GM21825 (cell line): ENCODE results near the gene GOLGA6L4.
"Not testable (repeated sequence)": the region's sequence is repeated elsewhere in the genome, so short reads cannot be mapped to it uniquely, and the experiment has no call there.

ENCODE experiments used
- ATAC-seq: cut with Tn5 transposase; IDR thresholded peaks from one replicate; pipeline ENCODE4 v1.9.1; 2021; ENCODE audit warnings: mild to moderate bottlenecking, moderate library complexity; ENCODE audit not compliant: unreplicated experiment

Gene GOLGA6L4

DNA sequence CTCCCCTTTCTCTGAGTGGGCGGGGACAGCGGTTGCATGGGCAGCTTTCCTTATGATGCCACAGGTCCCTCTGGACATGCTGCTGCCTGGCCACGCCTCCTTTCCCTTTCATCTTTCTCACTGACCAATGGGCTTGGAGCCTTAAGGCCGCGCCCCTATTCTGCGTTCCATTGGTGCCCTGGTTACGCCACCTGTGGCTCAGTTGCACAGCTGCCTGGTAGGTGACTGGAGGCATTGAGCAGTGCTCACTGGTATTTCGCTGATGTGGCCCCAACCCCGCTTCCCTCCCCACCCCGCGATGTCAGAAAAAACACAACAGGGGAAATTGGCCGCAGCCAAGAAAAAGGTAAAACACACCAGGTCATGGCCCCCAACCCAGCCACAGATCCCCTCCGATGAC, at the start of gene GOLGA6L4:
Gene GOLGA6L4, plus strand, starts transcription at position 201 of the 400 bp plus-strand sequence. Its CDS starts 62 bp downstream, at position 263.
- ATAC-seq = not testable (repeated sequence)

GRCh38 chr15:84192982-84193381, 42.6 kb upstream of the GOLGA6L4 start:
- not testable (repeated sequence) for ATAC-seq

GRCh38 chr15:84195603-84196002, 40.0 kb upstream of the GOLGA6L4 start:
- ATAC-seq = peak; percentile 88

- ATAC-seq = not testable (repeated sequence)
Measured at GRCh38 chr15:84196530-84197188, 38.9 kb upstream of the GOLGA6L4 start.

DNA sequence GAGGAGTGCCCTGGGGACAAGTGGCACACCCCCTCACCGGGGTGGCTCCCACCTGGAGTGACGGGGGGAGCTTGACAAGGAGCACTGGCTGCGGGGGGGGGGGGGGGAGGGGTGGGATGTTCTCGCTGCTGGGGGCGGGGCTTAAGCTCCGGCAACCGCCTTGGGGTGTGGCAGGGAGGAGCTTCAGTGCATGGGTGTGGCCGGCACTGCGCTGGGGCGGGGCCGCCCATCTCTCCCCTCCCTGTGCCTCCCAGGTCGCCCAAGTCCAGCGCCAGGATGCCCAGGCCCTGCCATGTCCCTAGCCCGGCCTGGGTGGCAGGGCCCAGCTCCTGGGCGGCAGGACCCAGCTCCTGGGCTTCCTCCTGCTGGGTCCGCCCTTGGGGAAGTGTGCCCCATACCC, 35.7 kb upstream of the GOLGA6L4 start:
- not testable (repeated sequence) for ATAC-seq

- ATAC-seq = not testable (repeated sequence)
Measured at GRCh38 chr15:84246441-84246840, 10.9 kb downstream of the GOLGA6L4 start.
